Fibroblast of pulmonary artery (primary cell): Measurements from ENCODE around the gene S1PR3.

Experiments
- DNase-seq: peaks from one replicate; pipeline ENCODE4 v3.0.0-alpha.2; 2010; ENCODE audit warnings: low read depth
- H3K4me3 ChIP-seq: replicated peaks from 2 replicates; pipeline ENCODE4 v1.5.1; 2011; ENCODE audit warnings: low read depth, mild to moderate bottlenecking, control low read depth, low read length, moderate library complexity
- TF ChIP-seq, protein P1 (sequence below): IDR thresholded peaks from 2 replicates; pipeline ENCODE4 v1.5.1; 2011; ENCODE audit warnings: mild to moderate bottlenecking, control low read depth, low read length, inconsistent platforms; ENCODE audit errors: missing control alignments

The S1PR3 gene

DNA sequence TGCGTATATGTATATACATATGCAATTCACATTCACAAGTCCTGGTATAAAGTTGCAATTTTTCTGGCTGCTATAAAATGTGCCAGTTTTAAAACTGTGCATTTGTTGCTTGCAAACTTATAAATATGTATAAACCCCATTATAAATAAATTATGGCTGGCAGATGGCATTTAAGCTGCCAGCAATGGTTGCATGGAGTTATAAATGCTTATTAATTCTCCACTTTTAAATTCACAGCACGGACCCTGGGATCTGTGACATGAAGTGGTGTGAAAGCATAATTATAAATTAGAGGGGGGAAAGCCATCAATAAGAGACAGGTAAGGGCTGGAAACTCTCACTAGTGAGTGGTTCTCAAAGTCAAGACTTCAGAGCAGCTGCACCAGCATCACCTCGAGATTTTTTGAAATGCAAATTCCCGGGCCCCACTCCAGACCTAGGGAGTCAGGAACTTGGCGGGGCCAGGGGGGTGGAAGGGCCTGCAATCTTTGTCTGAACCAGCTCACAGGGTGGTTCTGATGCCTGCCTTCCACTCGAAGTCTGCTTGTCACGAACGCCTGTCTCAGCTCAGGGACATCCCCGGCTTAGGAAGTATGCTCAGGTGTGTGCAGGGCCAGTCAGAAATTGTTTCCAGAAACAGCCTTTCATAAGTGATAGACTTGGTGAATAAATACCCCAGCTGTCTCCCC lies 16.9 kb downstream of the S1PR3 start:
- TF ChIP-seq, protein P1, sequence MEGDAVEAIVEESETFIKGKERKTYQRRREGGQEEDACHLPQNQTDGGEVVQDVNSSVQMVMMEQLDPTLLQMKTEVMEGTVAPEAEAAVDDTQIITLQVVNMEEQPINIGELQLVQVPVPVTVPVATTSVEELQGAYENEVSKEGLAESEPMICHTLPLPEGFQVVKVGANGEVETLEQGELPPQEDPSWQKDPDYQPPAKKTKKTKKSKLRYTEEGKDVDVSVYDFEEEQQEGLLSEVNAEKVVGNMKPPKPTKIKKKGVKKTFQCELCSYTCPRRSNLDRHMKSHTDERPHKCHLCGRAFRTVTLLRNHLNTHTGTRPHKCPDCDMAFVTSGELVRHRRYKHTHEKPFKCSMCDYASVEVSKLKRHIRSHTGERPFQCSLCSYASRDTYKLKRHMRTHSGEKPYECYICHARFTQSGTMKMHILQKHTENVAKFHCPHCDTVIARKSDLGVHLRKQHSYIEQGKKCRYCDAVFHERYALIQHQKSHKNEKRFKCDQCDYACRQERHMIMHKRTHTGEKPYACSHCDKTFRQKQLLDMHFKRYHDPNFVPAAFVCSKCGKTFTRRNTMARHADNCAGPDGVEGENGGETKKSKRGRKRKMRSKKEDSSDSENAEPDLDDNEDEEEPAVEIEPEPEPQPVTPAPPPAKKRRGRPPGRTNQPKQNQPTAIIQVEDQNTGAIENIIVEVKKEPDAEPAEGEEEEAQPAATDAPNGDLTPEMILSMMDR = no peak
- DNase-seq = no peak
- no peak overlapping the region for H3K4me3 ChIP-seq

DNA sequence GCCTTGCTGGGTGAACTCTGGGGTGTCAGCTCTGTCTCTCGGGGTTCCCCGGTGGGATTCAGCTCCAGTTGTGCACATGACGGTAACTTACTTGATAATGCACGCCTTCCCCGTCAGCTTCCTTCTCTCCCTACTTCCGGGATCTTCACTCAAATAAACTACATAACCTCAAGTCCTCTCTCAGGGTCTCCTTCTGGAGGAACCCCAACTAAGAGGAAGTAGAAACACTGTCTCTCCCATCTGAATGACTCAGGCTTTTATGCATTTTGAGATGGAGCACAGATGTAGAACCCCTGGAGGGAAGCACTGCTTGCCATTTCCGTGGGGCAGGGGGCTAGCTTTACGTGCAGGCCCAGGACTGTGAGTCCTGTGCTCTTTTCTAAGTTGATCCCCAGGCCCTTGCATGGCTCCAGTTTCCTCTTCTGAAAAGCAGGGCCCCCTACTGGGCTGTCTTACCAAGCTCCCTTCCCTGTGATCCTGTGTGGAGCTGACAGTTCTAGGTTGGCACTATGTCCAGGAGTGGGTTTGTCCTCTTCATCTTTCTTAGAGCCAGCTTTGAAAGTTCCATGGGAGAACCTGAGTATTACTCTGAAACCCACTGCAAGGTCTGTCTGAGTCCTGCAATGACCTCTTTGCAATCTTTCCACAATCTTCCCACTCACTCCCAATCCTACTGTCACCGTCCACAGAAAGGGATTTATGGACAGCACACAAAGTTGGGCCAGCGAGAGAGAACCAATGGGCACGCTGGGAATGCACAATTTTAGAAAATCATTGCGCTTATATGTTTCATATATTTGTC lies 17.7 kb downstream of the S1PR3 start:
- no peak overlapping the region for H3K4me3 ChIP-seq
- TF ChIP-seq, protein P1 = peak; percentile 20
- DNase-seq = no peak

DNA sequence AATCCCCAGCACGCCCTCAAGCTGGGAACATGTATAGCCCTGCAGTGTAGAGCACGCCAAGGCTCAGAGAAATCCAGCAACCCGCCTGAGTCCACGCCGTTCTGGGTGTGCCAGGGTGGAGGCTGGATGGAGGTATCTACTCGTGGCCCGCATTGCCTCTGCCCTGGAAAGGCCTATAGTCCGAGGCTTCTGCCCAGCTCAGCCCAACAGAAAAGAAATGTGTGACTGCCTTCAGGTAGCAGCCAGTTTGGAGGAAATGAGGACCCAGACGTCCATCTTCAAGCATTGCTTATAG lies 18.2 kb downstream of the S1PR3 start:
- TF ChIP-seq, protein P1 = no peak
- no peak overlapping the region for H3K4me3 ChIP-seq
- no peak for DNase-seq

DNA sequence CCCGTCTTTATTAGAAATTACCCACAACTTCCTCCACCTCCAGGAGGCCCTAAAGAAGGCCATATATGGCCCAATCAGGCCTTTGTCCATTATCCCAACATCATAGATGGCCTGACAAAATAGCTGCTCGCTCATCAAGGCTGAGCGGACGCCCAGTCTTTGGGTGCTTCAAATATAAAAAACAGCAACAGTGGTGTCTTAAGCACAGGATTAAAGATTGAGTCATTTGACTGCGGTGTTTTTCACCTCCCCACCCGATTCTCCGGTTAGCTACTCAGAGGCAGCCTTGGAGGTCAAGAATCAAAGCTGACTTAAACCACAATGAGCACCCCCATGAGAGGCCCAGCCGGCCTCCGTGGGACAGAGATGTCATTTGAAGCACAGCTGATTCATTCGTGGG lies 18.8 kb downstream of the S1PR3 start:
- TF ChIP-seq, protein P1 = no peak
- no peak for DNase-seq

DNA sequence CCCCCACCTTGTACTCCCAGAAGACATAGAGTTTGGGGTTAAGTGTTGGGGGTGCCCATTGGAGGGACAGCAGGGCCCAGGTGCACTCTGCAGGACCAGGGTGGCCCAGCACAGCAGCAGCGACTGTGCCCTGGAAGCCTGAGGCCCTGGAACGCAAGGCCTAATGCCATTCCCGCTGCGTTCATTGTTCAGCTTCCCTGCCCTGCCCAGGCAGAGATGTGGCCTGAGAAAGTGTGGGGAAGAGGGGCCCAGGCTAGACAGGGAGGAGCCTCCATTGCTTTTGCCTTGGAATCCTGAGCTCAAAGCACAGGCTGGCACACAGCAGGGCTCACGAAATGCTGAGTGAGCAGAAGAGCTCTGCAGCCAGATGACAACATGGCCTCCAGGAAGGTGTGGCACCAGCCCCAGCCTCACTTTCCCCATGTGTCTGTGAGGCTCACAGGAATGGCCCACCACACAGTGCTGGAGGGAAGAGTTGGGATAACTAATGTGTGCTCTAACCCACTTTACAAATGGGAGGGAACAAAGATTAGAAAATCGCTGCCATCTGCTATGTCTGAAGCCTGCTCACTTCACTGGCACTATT lies 19.4 kb downstream of the S1PR3 start:
- TF ChIP-seq, protein P1 = no peak

More for the DNA sequence above, 18.8 kb downstream of the S1PR3 start:
- no peak overlapping the region for H3K4me3 ChIP-seq

DNA sequence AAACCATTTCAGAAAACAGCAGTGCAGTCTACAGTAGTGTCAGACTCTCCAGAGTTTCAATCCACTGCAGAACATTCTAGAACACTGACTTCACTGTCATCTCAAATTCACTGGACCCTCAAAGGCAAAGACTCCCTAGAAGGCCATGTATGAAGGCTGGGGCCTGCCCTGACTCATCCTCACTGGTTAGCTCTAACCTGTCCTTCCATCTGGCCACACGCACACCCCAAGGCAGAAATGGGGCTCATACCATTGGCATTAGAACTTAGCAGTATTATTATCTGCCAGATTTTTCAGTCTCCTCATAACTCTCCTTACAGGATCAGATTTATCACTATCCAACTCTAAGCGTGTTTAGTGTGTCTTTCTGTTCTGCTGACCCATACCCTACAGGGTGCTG lies 20.4 kb downstream of the S1PR3 start:
- TF ChIP-seq, protein P1 = no peak
- no peak overlapping the region for H3K4me3 ChIP-seq
- no peak for DNase-seq

More for the DNA sequence above, 19.4 kb downstream of the S1PR3 start:
- no peak overlapping the region for H3K4me3 ChIP-seq
- no peak for DNase-seq
